Esophagus squamous epithelium (tissue), 5 donors: Measurements from ENCODE around the gene RBKS. TPM values are rescaled to one million over a fixed set of nuclear protein-coding genes. Genes with fewer than 3 reads are reported as not detected.

Experiments
- DNase-seq: peaks from one replicate; lab custom pipeline; 2025; lab: John Stamatoyannopoulos, UW
- H3K27ac ChIP-seq, 4 donors: fragments of 200-600 bp; sonication (generic); one replicate each; pipeline ENCODE4 v1.5.1; 2016 to 2019; ENCODE audit warnings: mild to moderate bottlenecking in 1 of 4
- H3K27me3 ChIP-seq, 4 donors: fragments of 200-600 bp; sonication (generic); 1 replicate in 3 of 4; 2 replicates in 1 of 4; pipeline versions ENCODE4 v1.5.1 to v1.6.0; 2017 to 2021; ENCODE audit warnings: antibody characterized with exemption in 1 of 4
- H3K36me3 ChIP-seq, 3 donors: fragments of 200-600 bp; sonication (generic); one replicate each; pipeline ENCODE4 v1.5.1; 2016 to 2019
- H3K4me1 ChIP-seq, 3 donors: fragments of 200-600 bp; sonication (generic); one replicate each; pipeline ENCODE4 v1.5.1; 2017 to 2019
- H3K4me3 ChIP-seq, 4 donors: fragments of 200-600 bp; sonication (generic); 1 replicate in 3 of 4; 2 replicates in 1 of 4; pipeline ENCODE4 v1.5.1; 2016 to 2019; ENCODE audit warnings: mild to moderate bottlenecking in 2 of 4, moderate library complexity in 1 of 4
- H3K9me3 ChIP-seq, 3 donors: fragments of 200-600 bp; sonication (generic); one replicate each; pipeline ENCODE4 v1.5.1; 2016 to 2019
- POLR2A ChIP-seq, 4 donors: fragments of 450-650 bp; IDR thresholded peaks; one replicate each; pipeline ENCODE4 v1.6.1; 2017; ENCODE audit warnings: antibody characterized with exemption in 4 of 4, mild to moderate bottlenecking in 4 of 4, moderate library complexity in 3 of 4
- WGBS, 2 donors: methylation state at CpG; one replicate each; pipeline ENCODE4 v1.1.5; 2018; 5-methylcytosine and 5-hydroxymethylcytosine counted together
- intact Hi-C: fragments of 100-400 bp; cut with DNase I; formaldehyde crosslinking; loops from one replicate; pipeline ENCODE4 v1.15.0; 2022
- total RNA-seq, 4 donors: library from RNA; depleted of rRNA; stranded (reverse); fragments of >200 nt; gene quantifications; one replicate each; pipeline ENCODE4 v1.1.0, GENCODE V29; 2016
- TF ChIP-seq, protein P1 (sequence below), 6 experiments: fragments of 450-650 bp in 4 of 6; fragments of 200-600 bp in 2 of 6; sonication (generic) in 2 of 6; IDR thresholded peaks; one replicate each; pipeline ENCODE4 v1.5.1; 2016 to 2019; ENCODE audit warnings: antibody characterized with exemption in 6 of 6, mild to moderate bottlenecking in 4 of 6, moderate library complexity in 4 of 6
- donor health status: DM: yes; HTN: yes; CAD: no.

The RBKS gene
- total RNA-seq, 4 donors from 2014 or later: 1.4 to 5.2 (median 1.6) TPM

DNA sequence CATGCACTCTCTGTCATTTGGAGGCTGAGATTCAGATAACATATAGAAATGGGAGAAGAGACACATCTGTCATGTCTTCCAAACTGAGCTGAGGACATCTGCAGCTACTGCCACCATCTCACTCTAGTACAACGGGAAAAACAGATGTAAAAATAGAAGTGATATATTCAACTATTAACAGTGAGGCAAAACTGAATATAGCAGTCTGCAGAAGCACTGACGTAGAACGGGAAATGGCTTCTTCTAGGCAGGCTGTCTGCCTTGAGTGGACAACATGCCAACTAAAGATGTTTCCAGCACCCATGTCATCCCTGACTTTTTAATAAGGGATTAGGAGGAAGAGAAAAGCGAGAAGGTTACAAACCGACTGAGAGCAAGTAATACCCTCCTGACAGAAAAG is 67.1 kb downstream of the RBKS start:
- Histone ChIP-seq H3K27ac (no peak overlapping the region), H3K9me3 (peaks cover 0 to 6% (median 0%) of the 10 kb centered on the region in 3 donors), H3K36me3 (no peaks in the 10 kb centered on the region), H3K4me1 (no peaks in the 10 kb centered on the region), H3K27me3 (no peaks in the 10 kb centered on the region), H3K4me3 (no peak overlapping the region)
- TF ChIP-seq, protein P1, sequence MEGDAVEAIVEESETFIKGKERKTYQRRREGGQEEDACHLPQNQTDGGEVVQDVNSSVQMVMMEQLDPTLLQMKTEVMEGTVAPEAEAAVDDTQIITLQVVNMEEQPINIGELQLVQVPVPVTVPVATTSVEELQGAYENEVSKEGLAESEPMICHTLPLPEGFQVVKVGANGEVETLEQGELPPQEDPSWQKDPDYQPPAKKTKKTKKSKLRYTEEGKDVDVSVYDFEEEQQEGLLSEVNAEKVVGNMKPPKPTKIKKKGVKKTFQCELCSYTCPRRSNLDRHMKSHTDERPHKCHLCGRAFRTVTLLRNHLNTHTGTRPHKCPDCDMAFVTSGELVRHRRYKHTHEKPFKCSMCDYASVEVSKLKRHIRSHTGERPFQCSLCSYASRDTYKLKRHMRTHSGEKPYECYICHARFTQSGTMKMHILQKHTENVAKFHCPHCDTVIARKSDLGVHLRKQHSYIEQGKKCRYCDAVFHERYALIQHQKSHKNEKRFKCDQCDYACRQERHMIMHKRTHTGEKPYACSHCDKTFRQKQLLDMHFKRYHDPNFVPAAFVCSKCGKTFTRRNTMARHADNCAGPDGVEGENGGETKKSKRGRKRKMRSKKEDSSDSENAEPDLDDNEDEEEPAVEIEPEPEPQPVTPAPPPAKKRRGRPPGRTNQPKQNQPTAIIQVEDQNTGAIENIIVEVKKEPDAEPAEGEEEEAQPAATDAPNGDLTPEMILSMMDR (IDR thresholded peaks at IDR 0.05): no peak
- TF ChIP-seq POLR2A (IDR thresholded peaks at IDR 0.05): no peak
- 68 to 83% methylated on average over 5 of the region's 5 CpGs for WGBS, 2 donors
- intact Hi-C loops: no loop called here
- no peak for DNase-seq

- WGBS, 2 donors: 93 to 94% methylated on average over 1 of the region's 1 CpG
- Histone ChIP-seq H3K27ac (no peak overlapping the region), H3K9me3 (peaks cover 0 to 6% (median 0%) of the 10 kb centered on the region in 3 donors), H3K4me1 (no peaks in the 10 kb centered on the region), H3K36me3 (no peaks in the 10 kb centered on the region), H3K27me3 (no peaks in the 10 kb centered on the region), H3K4me3 (no peak overlapping the region)
- DNase-seq: no peak
- intact Hi-C loops: no loop called here
- TF ChIP-seq, protein P1 (IDR thresholded peaks at IDR 0.05): no peak
- TF ChIP-seq POLR2A (IDR thresholded peaks at IDR 0.05): no peak
These were observed 68.1 kb downstream of the RBKS start for GRCh38 chr2:27822049-27822448.

DNA sequence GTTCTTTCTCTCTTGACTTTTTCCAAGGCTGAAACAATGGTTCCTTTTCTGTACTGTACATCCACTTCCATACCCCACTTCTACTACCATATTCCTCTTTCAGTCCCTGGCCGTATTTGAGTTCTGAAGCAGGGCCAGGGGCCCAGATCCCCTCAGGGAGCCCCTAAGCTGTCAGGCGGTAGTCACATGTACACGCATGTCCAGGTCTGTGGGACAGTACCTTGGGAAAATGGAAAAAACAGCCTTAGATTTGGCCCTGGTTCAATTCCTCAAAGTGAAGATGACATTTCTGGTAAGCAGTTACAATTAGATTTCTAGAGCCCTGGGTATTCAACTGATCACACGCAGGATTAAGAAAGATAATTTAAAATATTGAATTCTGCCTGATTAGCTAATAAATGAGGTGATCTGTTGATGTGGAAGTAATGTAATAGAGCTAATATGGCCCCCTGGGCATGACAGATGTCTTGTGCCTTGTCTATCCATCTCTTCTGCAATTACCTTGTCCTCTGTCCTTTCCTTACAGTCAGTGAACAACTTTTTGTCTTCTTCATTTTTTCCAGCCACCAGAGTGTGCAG is 74.2 kb downstream of the RBKS start:
- Histone ChIP-seq H3K27me3 (no peaks in the 10 kb centered on the region), H3K9me3 (no peaks in the 10 kb centered on the region), H3K27ac (no peak overlapping the region), H3K36me3 (no peaks in the 10 kb centered on the region), H3K4me1 (no peaks in the 10 kb centered on the region), H3K4me3 (no peak overlapping the region)
- intact Hi-C loops: no loop called here
- TF ChIP-seq, protein P1 (IDR thresholded peaks at IDR 0.05): no peak
- no peak for TF ChIP-seq POLR2A (IDR thresholded peaks at IDR 0.05)
- no peak for DNase-seq
- WGBS, 2 donors: 87 to 90% methylated on average over 4 of the region's 4 CpGs

DNA sequence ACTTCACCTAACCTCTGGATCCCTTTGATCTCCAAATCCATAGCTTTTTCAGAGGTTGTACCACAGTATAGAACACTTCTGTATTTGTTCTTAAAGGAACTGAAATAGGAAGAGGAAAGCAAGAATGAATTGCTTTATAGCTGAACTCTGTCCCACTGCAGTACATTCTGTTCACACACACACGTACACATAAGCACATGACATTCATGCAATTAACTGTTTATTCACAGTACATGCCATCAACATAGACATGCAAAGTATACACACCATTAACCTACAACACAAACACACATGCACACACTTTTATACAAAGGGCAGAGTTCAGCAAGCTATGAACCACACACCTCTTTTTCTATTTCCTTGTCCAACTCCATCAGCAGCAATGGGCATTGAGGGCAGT is 75.4 kb downstream of the RBKS start:
- Histone ChIP-seq H3K27ac (no peak overlapping the region), H3K4me1 (peaks cover 4 to 6% (median 5%) of the 10 kb centered on the region in 3 donors), H3K4me3 (no peak overlapping the region), H3K36me3 (no peaks in the 10 kb centered on the region), H3K27me3 (no peaks in the 10 kb centered on the region), H3K9me3 (no peaks in the 10 kb centered on the region)
- intact Hi-C loops: no loop called here
- DNase-seq: no peak
- 50 to 79% methylated on average over 1 of the region's 1 CpG for WGBS, 2 donors
- no peak for TF ChIP-seq POLR2A (IDR thresholded peaks at IDR 0.05)
- TF ChIP-seq, protein P1 (IDR thresholded peaks at IDR 0.05): no peak

DNA sequence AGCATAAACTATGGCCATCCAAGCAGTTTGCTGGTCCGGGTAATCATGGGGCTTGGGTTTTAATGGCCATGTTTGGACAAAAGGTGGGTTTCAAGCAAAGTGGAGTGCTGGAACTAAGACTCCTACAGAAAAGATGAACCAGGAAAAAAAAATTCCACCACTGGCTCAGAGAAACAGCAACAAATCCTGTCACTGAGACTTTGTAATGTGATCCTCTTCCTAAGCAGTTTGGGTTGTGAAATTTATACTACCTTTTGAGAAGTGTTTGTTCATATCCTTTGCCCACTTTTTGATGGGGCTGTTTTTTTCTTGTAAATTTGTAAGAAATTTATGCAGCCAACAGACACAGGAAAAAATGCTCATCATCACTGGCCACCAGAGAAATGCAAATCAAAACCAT is 78.4 kb downstream of the RBKS start:
- Histone ChIP-seq H3K36me3 (no peaks in the 10 kb centered on the region), H3K9me3 (no peaks in the 10 kb centered on the region), H3K27me3 (no peaks in the 10 kb centered on the region), H3K27ac (no peak overlapping the region), H3K4me1 (peaks cover 4 to 23% (median 7%) of the 10 kb centered on the region in 3 donors), H3K4me3 (no peak overlapping the region)
- no peak for DNase-seq
- intact Hi-C loops: no loop called here
- WGBS, 2 donors: 89 to 95% methylated on average over 1 of the region's 1 CpG
- no peak for TF ChIP-seq POLR2A (IDR thresholded peaks at IDR 0.05)
- TF ChIP-seq, protein P1 (IDR thresholded peaks at IDR 0.05): no peak
